ENCODE data around the gene ENTHD1. TPM values are rescaled to one million over a fixed set of nuclear protein-coding genes. Genes with fewer than 3 reads are reported as not detected.

The ENTHD1 gene
- total RNA-seq, 1 experiment from 2014 or later = not detected

DNA sequence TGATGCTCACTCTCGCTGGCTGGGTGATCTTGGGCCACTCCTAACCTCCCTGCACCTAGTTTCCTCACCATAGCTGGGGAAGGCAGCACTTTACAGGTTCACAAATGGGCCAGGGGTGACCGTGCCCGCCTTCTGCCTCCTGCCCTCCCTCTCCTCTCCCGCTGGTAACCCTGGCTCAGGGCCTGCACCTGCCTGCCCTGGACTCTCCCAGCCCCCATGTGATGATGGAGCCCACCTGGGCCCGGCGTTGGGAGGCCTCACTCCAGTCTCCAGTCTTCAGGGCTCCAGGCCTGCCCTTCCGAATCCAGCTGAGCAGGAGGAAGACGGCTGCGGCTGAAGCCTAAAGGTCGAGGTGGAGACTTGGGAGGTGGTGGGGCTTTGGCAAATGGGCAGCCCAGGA, 170.1 kb downstream of the ENTHD1 start:
- no peaks in the 10 kb centered on the region for H3K9me3 Mint-ChIP-seq
- Histone ChIP-seq H2AFZ (ENCODE audit: low read length) (no peak overlapping the region), H4K20me1 (ENCODE audit: control insufficient read depth, insufficient read depth, insufficient read length) (no peaks in the 10 kb centered on the region), H3K4ac (ENCODE audit: low read depth, low read length) (no peak overlapping the region), H3K4me2 (ENCODE audit: insufficient read depth, insufficient read length, low read length) (no peak overlapping the region), H3K79me1 (ENCODE audit: insufficient read depth, low read depth, low read length, poor library complexity, severe bottlenecking) (no peaks in the 10 kb centered on the region), H2BK12ac (ENCODE audit: insufficient read length, low read depth, low read length) (no peak overlapping the region), H2BK120ac (ENCODE audit: low read depth, low read length, poor library complexity, severe bottlenecking) (no peak overlapping the region), H3K27me3 (ENCODE audit: insufficient read depth, low read length) (no peaks in the 10 kb centered on the region), H3K9me3 (ENCODE audit: control insufficient read depth, low read depth, low read length) (no peaks in the 10 kb centered on the region), H3K27ac (ENCODE audit: insufficient read length, low read depth, low read length) (no peak overlapping the region), H2AK5ac (ENCODE audit: insufficient read length, low read length) (no peak overlapping the region), H3K18ac (ENCODE audit: insufficient read length, low read depth, low read length) (no peak overlapping the region), H3K9ac (ENCODE audit: extremely low read depth, insufficient read length, low read length) (no peak overlapping the region), H2BK5ac (ENCODE audit: insufficient read length, low read length) (no peak overlapping the region), H3K79me2 (ENCODE audit: insufficient read depth, low read length) (no peaks in the 10 kb centered on the region), H4K91ac (ENCODE audit: insufficient read length, low read depth, low read length) (no peak overlapping the region), H3T11ph (ENCODE audit: low read length) (no peak overlapping the region), H3K4me1 (ENCODE audit: insufficient read depth, low read length) (no peaks in the 10 kb centered on the region), H3K23me2 (ENCODE audit: insufficient read length, low read depth, low read length, poor library complexity, severe bottlenecking) (no peaks in the 10 kb centered on the region), H4K8ac (replicated peaks; ENCODE audit: insufficient read length, low read depth, low read length) (no peak overlapping the region), H3K56ac (ENCODE audit: insufficient read length, low read depth, low read length) (no peak overlapping the region), H3K14ac (ENCODE audit: insufficient read depth, low read length) (no peak overlapping the region), H3K23ac (ENCODE audit: insufficient read length, low read depth, low read length) (no peak overlapping the region), H2BK15ac (ENCODE audit: low read depth, low read length) (no peak overlapping the region), H2BK20ac (ENCODE audit: low read depth, low read length, poor library complexity, severe bottlenecking) (no peak overlapping the region), H4K5ac (ENCODE audit: insufficient read length, low read depth, low read length) (no peak overlapping the region)
- H3K36me3 Mint-ChIP-seq (ENCODE audit: insufficient read depth in 1 of 3, low read depth in 3 of 3) = no peaks in the 10 kb centered on the region
- H3K4me1 Mint-ChIP-seq = peaks cover 17 to 26% of the 10 kb centered on the region in 2 experiments
- no CpG with 5 or more reads among the region's 10 CpGs for WGBS (ENCODE audit: extremely low coverage, insufficient read length, low lambda C conversion rate)
- H3K27me3 Mint-ChIP-seq (ENCODE audit: low read depth) = peaks cover 18% of the 10 kb centered on the region
- TF ChIP-seq, protein P1, sequence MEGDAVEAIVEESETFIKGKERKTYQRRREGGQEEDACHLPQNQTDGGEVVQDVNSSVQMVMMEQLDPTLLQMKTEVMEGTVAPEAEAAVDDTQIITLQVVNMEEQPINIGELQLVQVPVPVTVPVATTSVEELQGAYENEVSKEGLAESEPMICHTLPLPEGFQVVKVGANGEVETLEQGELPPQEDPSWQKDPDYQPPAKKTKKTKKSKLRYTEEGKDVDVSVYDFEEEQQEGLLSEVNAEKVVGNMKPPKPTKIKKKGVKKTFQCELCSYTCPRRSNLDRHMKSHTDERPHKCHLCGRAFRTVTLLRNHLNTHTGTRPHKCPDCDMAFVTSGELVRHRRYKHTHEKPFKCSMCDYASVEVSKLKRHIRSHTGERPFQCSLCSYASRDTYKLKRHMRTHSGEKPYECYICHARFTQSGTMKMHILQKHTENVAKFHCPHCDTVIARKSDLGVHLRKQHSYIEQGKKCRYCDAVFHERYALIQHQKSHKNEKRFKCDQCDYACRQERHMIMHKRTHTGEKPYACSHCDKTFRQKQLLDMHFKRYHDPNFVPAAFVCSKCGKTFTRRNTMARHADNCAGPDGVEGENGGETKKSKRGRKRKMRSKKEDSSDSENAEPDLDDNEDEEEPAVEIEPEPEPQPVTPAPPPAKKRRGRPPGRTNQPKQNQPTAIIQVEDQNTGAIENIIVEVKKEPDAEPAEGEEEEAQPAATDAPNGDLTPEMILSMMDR (conservative IDR thresholded peaks at IDR 0.05) = no peak
- H3K4me3 Mint-ChIP-seq = peak overlapping the region in 1 of 2 experiments; percentile 23; a peak in 1 of 5 replicates
- DNase-seq = no peak
- H3K27ac Mint-ChIP-seq = no peak overlapping the region
